HG03520 (cell line): ENCODE measurements around the gene ETFB.

ENCODE experiments used
- ATAC-seq: cut with Tn5 transposase; IDR thresholded peaks from one replicate; pipeline ENCODE4 v1.9.1; 2021; ENCODE audit warnings: mild to moderate bottlenecking, moderate library complexity; ENCODE audit not compliant: unreplicated experiment

Gene ETFB

GRCh38 chr19:51331193-51331592 lies 35.0 kb downstream of the ETFB start:
- no peak for ATAC-seq

GRCh38 chr19:51330366-51330765 lies 35.8 kb downstream of the ETFB start:
- ATAC-seq = no peak

DNA sequence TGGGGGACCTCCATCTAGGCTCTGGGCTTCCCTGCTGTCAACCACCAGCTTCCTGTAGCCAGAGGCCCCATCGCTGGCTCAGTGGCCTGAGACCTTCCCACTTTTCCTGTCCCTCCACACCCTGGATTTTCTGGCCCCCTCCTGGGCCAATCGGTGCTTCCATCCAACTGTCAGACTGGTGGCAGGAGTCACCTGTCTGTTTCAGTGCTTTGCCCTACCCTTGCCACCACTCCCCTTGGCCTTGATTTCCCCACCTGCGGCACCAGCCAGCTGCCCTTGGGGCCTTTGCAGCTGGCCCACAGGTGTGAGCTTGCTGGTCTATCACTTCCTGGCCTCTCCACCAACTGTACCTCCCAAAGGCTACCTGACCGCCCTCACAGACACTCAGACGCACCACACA lies 36.8 kb downstream of the ETFB start:
- no peak for ATAC-seq

- ATAC-seq = no peak
Observed at GRCh38 chr19:51327066-51328001, 38.9 kb downstream of the ETFB start.

GRCh38 chr19:51326216-51327065 lies 39.7 kb downstream of the ETFB start:
- ATAC-seq = no peak

DNA sequence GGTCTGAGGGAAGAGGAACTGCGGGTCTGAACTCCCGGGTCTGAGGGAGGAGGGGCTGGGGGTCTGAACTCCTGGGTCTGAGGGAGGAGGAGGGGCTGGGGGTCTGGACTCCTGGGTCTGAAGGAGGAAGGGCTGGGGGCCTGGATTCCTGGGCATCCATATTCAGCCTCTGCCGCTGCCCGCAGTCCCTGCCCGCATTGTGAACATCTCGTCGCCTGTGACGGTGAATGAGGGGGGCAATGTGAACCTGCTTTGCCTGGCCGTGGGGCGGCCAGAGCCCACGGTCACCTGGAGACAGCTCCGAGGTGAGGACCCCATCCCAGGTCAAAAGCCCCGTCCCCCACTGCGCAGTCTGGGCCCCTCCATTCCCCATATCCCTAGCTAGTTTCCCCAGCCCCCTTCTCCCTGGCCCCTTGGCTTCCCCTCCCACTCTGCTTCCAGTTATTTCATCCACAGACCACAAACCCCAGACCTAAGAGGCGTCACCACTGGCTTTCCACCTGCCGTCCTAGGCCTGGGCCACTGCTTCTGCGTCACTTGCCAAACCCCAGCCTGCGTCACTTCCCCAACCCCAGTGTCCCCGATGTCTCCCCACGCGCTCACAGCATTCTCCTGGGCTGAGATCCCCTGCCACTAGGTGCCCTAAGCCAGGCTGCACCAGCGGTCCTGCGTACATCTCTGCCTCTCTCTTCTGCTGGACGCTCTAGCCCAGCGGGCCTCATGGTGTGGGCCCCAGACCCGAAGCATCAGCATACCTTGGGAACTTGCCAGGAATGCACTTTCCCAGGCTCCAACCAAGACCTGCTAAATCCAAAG lies 40.8 kb downstream of the ETFB start:
- ATAC-seq = no peak

DNA sequence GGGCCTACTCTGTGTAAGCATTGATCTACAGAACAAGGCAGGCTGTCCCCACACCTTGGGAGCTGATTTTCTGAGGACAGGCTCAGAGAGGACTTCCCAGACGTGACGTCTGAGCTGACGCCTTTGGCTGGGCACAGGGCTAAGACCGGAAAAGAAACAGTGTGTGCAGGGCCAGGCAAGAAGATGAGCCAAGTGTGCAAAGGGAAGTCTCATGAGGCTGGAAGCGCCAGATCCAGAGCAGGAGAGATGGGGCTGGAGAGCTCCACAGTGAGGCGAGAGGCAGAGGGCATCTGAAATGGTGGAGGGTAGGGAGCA lies 42.1 kb downstream of the ETFB start:
- ATAC-seq = no peak

GRCh38 chr19:51323481-51324166 lies 42.6 kb downstream of the ETFB start:
- no peak for ATAC-seq

- ATAC-seq = no peak
Observed at GRCh38 chr19:51321799-51322198, 44.4 kb downstream of the ETFB start.

DNA sequence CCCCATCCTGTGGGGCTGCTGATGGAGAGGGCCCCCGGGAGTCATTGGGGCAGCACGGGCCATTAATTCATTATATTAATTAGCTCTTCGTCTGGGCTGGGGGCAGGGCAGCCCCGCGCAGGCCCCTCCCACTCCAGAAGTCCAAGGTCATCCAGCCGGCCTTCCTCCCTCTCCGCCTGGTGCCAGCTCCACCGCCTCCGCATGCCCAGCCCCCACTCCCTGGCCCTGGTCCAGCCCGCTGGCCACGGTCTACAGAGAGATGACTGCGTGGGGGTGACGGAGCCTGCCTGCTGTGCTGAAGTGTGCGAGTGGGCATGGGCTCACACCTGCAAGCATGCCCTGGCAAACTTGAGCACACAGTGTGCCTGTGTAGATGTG lies 45.9 kb downstream of the ETFB start:
- ATAC-seq = no peak

GRCh38 chr19:51319649-51320279 lies 46.4 kb downstream of the ETFB start:
- no peak for ATAC-seq

- ATAC-seq = no peak
Observed at GRCh38 chr19:51318687-51319648, 47.2 kb downstream of the ETFB start.

- ATAC-seq = no peak
Observed at GRCh38 chr19:51317968-51318367, 48.2 kb downstream of the ETFB start.

- ATAC-seq = no peak
Observed at GRCh38 chr19:51317376-51317775, 48.8 kb downstream of the ETFB start.

DNA sequence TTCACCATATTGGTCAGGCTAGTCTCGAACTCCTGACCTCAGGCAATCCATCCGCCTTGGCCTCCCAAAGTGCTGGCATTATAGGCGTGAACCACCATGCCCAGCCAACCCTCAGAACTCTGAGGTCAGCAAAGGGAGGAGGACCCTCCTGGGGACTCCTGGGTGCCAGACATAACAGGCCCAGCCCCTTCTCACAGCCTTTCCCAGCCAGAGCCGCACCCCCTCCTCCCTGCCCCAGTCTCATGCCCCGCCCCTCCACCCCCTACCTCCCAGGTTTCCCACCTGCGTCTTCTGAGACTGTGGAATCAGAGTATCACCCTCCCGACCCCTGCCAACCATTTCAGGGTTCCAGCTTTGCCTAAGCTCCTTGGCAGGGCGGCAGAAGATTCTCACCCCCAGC lies 49.5 kb downstream of the ETFB start:
- ATAC-seq = no peak

DNA sequence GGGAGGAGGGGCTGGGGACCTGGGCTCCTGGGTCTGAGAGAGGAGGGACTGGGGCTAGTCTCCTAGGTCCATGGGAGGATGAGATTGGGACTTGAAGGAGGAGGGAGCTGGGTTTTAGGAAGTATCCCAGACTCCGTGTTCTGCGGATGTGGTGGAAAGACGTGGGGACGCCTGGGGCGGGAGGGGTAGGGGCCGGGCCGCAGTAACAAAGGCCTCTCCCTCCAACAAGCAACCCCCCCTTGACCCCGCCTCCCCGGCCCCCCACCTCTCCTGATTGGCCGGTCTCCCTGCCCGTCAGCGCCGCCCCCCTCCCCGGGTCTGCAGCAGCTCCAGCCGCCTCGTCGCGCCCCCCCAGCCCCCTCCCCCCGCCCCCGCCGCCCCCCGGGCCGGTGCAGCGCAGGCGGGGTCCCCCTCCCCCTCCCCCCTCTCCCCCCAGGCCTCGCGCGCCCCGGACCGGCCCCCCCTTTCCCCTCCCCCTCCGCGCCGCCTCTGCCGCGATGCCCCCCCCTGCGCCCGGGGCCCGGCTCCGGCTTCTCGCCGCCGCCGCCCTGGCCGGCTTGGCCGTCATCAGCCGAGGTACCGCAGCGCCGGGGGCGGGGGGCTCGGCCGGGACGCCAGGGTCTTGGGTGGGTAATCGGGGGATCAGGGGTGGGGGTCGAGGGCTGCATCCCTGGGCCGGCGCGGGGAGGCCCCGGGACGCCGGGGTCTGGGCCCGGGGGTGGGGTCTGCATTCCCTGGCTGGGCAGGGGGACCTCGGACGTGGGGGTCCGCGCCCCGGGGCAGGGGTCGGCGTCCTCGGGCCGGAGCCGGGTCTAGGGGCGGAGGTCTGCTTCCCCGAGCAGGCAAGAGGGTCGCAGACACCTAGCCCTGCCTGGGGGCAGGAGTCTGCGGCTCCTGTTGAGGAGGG lies 54.6 kb downstream of the ETFB start, which contains the start of gene IGLON5:
Gene IGLON5, plus strand, starts transcription at position 294 of the 907 bp plus-strand sequence. Its CDS starts 204 bp downstream, at position 498.
- ATAC-seq = no peak

- ATAC-seq = no peak
Observed at GRCh38 chr19:51305479-51305878, 60.7 kb downstream of the ETFB start.

DNA sequence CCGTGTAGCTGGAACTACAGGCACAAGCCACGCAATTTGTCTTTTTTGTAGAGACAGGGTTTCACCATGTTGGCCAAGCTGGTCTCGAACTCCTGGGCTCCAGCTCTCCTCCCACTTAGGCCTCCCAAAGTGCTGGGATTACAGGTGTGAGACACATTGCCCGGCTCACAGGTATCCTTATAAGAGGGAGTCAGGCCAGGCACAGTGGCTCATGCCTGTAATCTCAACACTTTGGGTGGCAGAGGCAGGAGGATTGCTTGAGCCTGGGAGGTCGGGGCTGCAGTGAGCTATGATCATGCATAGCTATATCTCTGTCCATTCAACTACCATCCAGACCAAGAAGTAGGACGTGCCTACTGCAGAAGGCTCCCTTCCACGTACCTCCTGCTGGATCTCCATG lies 64.9 kb downstream of the ETFB start:
- no peak for ATAC-seq
